GM23248 (cell line): ENCODE data around the gene SARS2.

Experiments
- EZH2 ChIP-seq: fragments of 200-600 bp; sonication (generic); IDR thresholded peaks from 2 replicates; pipeline ENCODE4 v1.6.1; 2018; ENCODE audit warnings: antibody characterized with exemption, mild to moderate bottlenecking; ENCODE audit not compliant: insufficient read depth, poor library complexity, severe bottlenecking
- EZH2phosphoT487 ChIP-seq: fragments of 200-600 bp; sonication (generic); IDR thresholded peaks from 2 replicates; pipeline ENCODE4 v1.6.1; 2018; ENCODE audit warnings: antibody characterized with exemption, moderate library complexity, mild to moderate bottlenecking, low read depth; ENCODE audit not compliant: insufficient read depth

DNA sequence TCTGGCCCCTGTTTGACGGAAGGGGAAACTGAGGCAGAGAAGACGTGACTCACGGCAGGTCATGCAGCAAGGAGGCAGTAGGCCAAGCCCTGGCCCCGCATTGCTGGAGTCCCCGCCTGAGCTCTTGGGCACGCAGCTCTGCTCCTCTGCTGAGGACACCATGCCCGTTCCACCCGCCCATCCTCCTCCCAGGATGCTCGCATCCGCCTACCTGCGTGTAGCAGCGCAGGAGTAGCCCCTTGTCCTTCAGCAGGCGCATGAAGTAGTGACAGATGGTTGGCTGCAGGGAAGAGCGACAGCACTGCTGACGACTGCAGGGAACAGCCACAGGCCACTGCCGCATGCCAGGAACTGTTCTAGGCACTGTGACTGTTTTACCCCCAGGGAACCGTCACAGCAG, 41.7 kb downstream of the SARS2 start:
- TF ChIP-seq EZH2 (no peak), EZH2phosphoT487 (no peak)
